Measurements from ENCODE around the gene TRIM72. TPM values are rescaled to one million over a fixed set of nuclear protein-coding genes. Genes with fewer than 3 reads are reported as not detected.

The TRIM72 gene
- total RNA-seq, 1 experiment from 2014 or later = 1.2 TPM

- H3K23ac ChIP-seq (ENCODE audit: insufficient read length, low read depth, low read length) = no peak overlapping the region
- no CpG with 5 or more reads among the region's 2 CpGs for whole genome bisulfite sequencing (ENCODE audit: extremely low coverage, insufficient read length, low lambda C conversion rate)
- no peak for DNase-seq
- peaks cover 6% of the 10 kb centered on the region; the same call in 1 of the 2 replicates for H3K79me2 ChIP-seq (ENCODE audit: insufficient read depth, low read length)
- Mint-ChIP-seq H3K36me3 (ENCODE audit: insufficient read depth in 1 of 3, low read depth in 3 of 3) (peaks cover 93 to 100% (median 99%) of the 10 kb centered on the region in 3 experiments), H3K4me1 (peaks cover 5 to 10% of the 10 kb centered on the region in 2 experiments; a peak in 2 of 4 replicates), H3K4me3 (no peak overlapping the region), H3K27me3 (ENCODE audit: low read depth) (peaks cover 2% of the 10 kb centered on the region; the same call in 1 of the 2 replicates), H3K27ac (peak overlapping the region in 1 of 3 experiments; percentile 31; a peak in 2 of 7 replicates), H3K9me3 (no peaks in the 10 kb centered on the region)
- no peaks in the 10 kb centered on the region for H3K4me1 ChIP-seq (ENCODE audit: insufficient read depth, low read length)
- no peaks in the 10 kb centered on the region for H3K23me2 ChIP-seq (ENCODE audit: insufficient read length, low read depth, low read length, poor library complexity, severe bottlenecking)
- no peaks in the 10 kb centered on the region for H3K9me3 ChIP-seq (ENCODE audit: control insufficient read depth, low read depth, low read length)
- H3K27ac ChIP-seq (ENCODE audit: insufficient read length, low read depth, low read length) = no peak overlapping the region
- no peak overlapping the region for H3K4me2 ChIP-seq (ENCODE audit: insufficient read depth, insufficient read length, low read length)
- H4K5ac ChIP-seq (ENCODE audit: insufficient read length, low read depth, low read length) = no peak overlapping the region
- TF ChIP-seq CTCF (conservative IDR thresholded peaks at IDR 0.05) = no peak
- H2BK120ac ChIP-seq (ENCODE audit: low read depth, low read length, poor library complexity, severe bottlenecking) = no peak overlapping the region
- no peak overlapping the region for H2BK15ac ChIP-seq (ENCODE audit: low read depth, low read length)
- no peaks in the 10 kb centered on the region for H3K27me3 ChIP-seq (ENCODE audit: insufficient read depth, low read length)
- no peak overlapping the region for H3K56ac ChIP-seq (ENCODE audit: insufficient read length, low read depth, low read length)
- no peak overlapping the region for H2AK5ac ChIP-seq (ENCODE audit: insufficient read length, low read length)
- no peak overlapping the region for H3K14ac ChIP-seq (ENCODE audit: insufficient read depth, low read length)
- no peak overlapping the region for H4K91ac ChIP-seq (ENCODE audit: insufficient read length, low read depth, low read length)
- H3T11ph ChIP-seq (ENCODE audit: low read length) = no peak overlapping the region
- H4K8ac ChIP-seq (replicated peaks; ENCODE audit: insufficient read length, low read depth, low read length) = no peak overlapping the region
- no peak overlapping the region for H3K9ac ChIP-seq (ENCODE audit: extremely low read depth, insufficient read length, low read length)
- no peak overlapping the region for H2BK20ac ChIP-seq (ENCODE audit: low read depth, low read length, poor library complexity, severe bottlenecking)
- H2BK12ac ChIP-seq (ENCODE audit: insufficient read length, low read depth, low read length) = no peak overlapping the region
- H3K18ac ChIP-seq (ENCODE audit: insufficient read length, low read depth, low read length) = no peak overlapping the region
- no peak overlapping the region for H3K4ac ChIP-seq (ENCODE audit: low read depth, low read length)
- H4K20me1 ChIP-seq (ENCODE audit: control insufficient read depth, insufficient read depth, insufficient read length) = no peaks in the 10 kb centered on the region
- no peak overlapping the region for H2AFZ ChIP-seq (ENCODE audit: low read length)
- H3K79me1 ChIP-seq (ENCODE audit: insufficient read depth, low read depth, low read length, poor library complexity, severe bottlenecking) = peaks cover 12% of the 10 kb centered on the region
- no peak overlapping the region for H2BK5ac ChIP-seq (ENCODE audit: insufficient read length, low read length)
Observed at GRCh38 chr16:31189412-31189778, 24.5 kb upstream of the TRIM72 start.
